Measurements from ENCODE around the gene GET3. TPM values are rescaled to one million over a fixed set of nuclear protein-coding genes. Genes with fewer than 3 reads are reported as not detected.

Gene GET3
- total and polyA plus RNA-seq, 2 of the 13 experiments (the other 11 are each of a cell fraction or from before 2014, with no cell fraction given) = 57.7 to 59.4 TPM

DNA sequence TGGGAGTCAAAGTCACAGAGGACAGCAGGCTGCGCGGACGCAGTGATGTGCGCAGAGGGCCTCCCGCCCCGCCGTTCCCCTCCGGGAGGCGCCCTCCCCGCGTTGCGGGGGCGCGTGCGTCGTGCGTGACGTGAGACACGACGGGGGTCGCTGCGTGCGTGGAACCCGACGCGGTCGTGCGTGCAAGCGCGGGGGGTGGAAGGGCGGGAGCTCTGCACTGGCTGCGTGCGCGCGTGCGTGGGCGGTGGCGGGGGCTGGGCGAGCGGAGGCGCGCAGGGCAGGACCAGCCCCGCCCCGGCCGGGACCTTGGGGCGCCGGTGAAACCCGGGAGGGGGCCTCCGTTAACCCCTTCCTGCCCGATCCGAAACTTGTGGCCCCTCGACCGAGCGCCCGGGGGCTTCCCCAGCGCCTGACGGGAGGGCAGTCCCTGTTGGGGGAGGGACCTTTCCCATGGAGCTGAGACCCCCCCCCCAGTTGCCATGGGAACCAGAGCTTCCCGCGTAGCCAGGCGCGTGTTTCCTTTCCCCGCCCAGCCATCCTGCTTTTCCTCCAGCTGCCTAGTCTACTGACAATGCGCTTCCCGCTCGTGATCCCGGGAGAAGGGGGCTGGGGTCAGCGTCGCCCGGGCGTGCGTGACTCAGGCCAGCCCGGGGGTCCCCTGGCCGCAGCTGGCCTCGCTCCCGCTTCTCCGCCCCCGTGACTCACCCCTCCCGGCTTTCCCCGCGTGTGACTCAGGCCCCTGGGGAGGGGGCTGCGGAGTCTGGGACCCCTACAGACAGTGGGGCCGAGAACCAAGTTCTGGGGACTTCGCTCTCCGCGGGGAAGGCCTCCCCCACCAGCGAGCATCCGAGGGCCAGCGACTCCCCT is 45.4 kb downstream of the GET3 start (continued):
- TF ChIP-seq MYC (CRISPR knock-in tag; IDR thresholded peaks at IDR 0.05; ENCODE audit: borderline replicate concordance) (0 out of 2 replicates have a peak, but pooled peaks have one; percentile 26), ZNF431 (CRISPR knock-in tag; IDR thresholded peaks at IDR 0.05; ENCODE audit: borderline replicate concordance, low read depth) (no peak), ZSCAN12 (CRISPR knock-in tag; IDR thresholded peaks at IDR 0.05) (no peak), FOXA3 (CRISPR knock-in tag; IDR thresholded peaks at IDR 0.05) (no peak), HOXA5 (CRISPR knock-in tag; IDR thresholded peaks at IDR 0.05) (no peak), SOX13 (IDR thresholded peaks at IDR 0.05) (no peak), SOX13 (CRISPR knock-in tag; conservative IDR thresholded peaks at IDR 0.05 in 1 of 2, IDR thresholded peaks at IDR 0.05 in 1 of 2) (0 out of 4 replicates have a peak, but pooled peaks of 1 of the 2 experiments have one; percentile 10), ZNF766 (CRISPR knock-in tag; IDR thresholded peaks at IDR 0.05; ENCODE audit: borderline replicate concordance) (no peak), SIX1 (CRISPR knock-in tag; IDR thresholded peaks at IDR 0.05; ENCODE audit: borderline replicate concordance) (no peak), STAT5B (CRISPR knock-in tag; IDR thresholded peaks at IDR 0.05) (no peak), ZNF260 (CRISPR knock-in tag; IDR thresholded peaks at IDR 0.05; ENCODE audit: borderline replicate concordance, low read depth) (no peak), MEIS2 (CRISPR knock-in tag; IDR thresholded peaks at IDR 0.05) (no peak)
- TF ChIP-seq, protein P1, sequence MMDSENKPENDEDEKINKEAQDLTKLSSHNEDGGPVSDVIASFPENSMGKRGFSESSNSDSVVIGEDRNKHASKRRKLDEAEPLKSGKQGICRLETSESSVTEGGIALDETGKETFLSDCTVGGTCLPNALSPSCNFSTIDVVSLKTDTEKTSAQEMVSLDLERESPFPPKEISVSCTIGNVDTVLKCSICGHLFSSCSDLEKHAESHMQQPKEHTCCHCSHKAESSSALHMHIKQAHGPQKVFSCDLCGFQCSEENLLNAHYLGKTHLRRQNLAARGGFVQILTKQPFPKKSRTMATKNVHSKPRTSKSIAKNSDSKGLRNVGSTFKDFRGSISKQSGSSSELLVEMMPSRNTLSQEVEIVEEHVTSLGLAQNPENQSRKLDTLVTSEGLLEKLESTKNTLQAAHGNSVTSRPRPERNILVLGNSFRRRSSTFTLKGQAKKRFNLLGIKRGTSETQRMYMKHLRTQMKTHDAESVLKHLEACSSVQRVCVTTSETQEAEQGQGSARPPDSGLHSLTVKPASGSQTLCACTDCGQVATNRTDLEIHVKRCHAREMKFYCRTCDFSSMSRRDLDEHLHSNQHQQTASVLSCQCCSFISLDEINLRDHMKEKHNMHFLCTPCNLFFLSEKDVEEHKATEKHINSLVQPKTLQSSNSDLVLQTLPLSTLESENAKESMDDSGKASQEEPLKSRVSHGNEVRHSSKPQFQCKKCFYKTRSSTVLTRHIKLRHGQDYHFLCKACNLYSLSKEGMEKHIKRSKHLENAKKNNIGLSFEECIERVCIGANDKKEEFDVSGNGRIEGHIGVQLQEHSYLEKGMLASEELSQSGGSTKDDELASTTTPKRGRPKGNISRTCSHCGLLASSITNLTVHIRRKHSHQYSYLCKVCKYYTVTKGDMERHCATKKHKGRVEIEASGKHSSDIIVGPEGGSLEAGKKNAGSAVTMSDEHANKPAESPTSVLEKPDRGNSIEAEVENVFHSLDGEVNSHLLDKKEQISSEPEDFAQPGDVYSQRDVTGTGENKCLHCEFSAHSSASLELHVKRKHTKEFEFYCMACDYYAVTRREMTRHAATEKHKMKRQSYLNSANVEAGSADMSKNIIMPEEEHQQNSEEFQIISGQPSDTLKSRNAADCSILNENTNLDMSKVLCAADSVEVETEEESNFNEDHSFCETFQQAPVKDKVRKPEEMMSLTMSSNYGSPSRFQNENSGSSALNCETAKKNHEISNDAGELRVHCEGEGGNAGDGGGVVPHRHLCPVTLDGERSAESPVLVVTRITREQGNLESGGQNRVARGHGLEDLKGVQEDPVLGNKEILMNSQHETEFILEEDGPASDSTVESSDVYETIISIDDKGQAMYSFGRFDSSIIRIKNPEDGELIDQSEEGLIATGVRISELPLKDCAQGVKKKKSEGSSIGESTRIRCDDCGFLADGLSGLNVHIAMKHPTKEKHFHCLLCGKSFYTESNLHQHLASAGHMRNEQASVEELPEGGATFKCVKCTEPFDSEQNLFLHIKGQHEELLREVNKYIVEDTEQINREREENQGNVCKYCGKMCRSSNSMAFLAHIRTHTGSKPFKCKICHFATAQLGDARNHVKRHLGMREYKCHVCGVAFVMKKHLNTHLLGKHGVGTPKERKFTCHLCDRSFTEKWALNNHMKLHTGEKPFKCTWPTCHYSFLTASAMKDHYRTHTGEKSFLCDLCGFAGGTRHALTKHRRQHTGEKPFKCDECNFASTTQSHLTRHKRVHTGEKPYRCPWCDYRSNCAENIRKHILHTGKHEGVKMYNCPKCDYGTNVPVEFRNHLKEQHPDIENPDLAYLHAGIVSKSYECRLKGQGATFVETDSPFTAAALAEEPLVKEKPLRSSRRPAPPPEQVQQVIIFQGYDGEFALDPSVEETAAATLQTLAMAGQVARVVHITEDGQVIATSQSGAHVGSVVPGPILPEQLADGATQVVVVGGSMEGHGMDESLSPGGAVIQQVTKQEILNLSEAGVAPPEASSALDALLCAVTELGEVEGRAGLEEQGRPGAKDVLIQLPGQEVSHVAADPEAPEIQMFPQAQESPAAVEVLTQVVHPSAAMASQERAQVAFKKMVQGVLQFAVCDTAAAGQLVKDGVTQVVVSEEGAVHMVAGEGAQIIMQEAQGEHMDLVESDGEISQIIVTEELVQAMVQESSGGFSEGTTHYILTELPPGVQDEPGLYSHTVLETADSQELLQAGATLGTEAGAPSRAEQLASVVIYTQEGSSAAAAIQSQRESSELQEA (CRISPR knock-in tag; IDR thresholded peaks at IDR 0.05; ENCODE audit: not compliant biosample characterization) = no peak
- TF ChIP-seq, protein P2, sequence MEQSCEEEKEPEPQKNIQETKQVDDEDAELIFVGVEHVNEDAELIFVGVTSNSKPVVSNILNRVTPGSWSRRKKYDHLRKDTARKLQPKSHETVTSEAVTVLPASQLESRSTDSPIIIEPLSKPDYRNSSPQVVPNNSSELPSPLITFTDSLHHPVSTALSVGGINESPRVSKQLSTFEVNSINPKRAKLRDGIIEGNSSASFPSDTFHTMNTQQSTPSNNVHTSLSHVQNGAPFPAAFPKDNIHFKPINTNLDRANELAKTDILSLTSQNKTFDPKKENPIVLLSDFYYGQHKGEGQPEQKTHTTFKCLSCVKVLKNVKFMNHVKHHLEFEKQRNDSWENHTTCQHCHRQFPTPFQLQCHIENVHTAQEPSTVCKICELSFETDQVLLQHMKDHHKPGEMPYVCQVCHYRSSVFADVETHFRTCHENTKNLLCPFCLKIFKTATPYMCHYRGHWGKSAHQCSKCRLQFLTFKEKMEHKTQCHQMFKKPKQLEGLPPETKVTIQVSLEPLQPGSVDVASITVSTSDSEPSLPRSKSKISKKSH (CRISPR knock-in tag; IDR thresholded peaks at IDR 0.05; ENCODE audit: borderline replicate concordance) = no peak
- TF ChIP-seq, protein P3, sequence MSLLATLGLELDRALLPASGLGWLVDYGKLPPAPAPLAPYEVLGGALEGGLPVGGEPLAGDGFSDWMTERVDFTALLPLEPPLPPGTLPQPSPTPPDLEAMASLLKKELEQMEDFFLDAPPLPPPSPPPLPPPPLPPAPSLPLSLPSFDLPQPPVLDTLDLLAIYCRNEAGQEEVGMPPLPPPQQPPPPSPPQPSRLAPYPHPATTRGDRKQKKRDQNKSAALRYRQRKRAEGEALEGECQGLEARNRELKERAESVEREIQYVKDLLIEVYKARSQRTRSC (CRISPR knock-in tag; IDR thresholded peaks at IDR 0.05; ENCODE audit: low read depth) = no peak
- TF ChIP-seq, protein P4, sequence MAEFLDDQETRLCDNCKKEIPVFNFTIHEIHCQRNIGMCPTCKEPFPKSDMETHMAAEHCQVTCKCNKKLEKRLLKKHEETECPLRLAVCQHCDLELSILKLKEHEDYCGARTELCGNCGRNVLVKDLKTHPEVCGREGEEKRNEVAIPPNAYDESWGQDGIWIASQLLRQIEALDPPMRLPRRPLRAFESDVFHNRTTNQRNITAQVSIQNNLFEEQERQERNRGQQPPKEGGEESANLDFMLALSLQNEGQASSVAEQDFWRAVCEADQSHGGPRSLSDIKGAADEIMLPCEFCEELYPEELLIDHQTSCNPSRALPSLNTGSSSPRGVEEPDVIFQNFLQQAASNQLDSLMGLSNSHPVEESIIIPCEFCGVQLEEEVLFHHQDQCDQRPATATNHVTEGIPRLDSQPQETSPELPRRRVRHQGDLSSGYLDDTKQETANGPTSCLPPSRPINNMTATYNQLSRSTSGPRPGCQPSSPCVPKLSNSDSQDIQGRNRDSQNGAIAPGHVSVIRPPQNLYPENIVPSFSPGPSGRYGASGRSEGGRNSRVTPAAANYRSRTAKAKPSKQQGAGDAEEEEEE (CRISPR knock-in tag; IDR thresholded peaks at IDR 0.05; ENCODE audit: borderline replicate concordance) = no peak

Data from HepG2 (cell line).